ENCODE results near the gene HMGCL.
A peak's percentile ranks its signal among the peaks of the same experiment; 100 is the strongest.

The HMGCL gene

GRCh38 chr1:23800400-23801337, 24.6 kb downstream of the HMGCL start, which contains the start of gene GALE (continued):
- TF ChIP-seq KLF9 (tag by site-specific recombination; IDR thresholded peaks at IDR 0.05; ENCODE audit: low read depth) = peak; percentile 94
- peak; percentile 4; the same call in 1 of the 2 replicates for TF ChIP-seq GLIS1 (tag by site-specific recombination; IDR thresholded peaks at IDR 0.05)
- TF ChIP-seq ZBTB21 (tag by site-specific recombination; IDR thresholded peaks at IDR 0.05) = peak; percentile 69
- peak; percentile 91 for TF ChIP-seq ZNF629 (tag by site-specific recombination; IDR thresholded peaks at IDR 0.05)
- TF ChIP-seq ZNF692 (tag by site-specific recombination; IDR thresholded peaks at IDR 0.05) = peak; percentile 75
- no peak for TF ChIP-seq ZNF239 (tag by site-specific recombination; IDR thresholded peaks at IDR 0.05)
- TF ChIP-seq ZNF76 (tag by site-specific recombination; IDR thresholded peaks at IDR 0.05; ENCODE audit: borderline replicate concordance, low read depth) = peak; percentile 20; the same call in 1 of the 2 replicates

- ChIA-PET CTCF (interaction anchor here (0.7 to 5.6 kb wide), 4 partner anchors 11 to 400 kb away, joined by 3 to 52 read pairs (median 9); no protein-coding TSS in a partner anchor), POLR2A (interaction anchor here (0.5 to 5.5 kb wide), 12 partner anchors 9 to 180 kb away, joined by 3 to 47 read pairs (median 4); partner anchors contain the start of genes HMGCL, LYPLA2, PITHD1 and SRSF10)
- peaks cover 0 to 67% of the 10 kb centered on the region in 2 experiments; a peak in 2 of 3 replicates for H3K36me3 ChIP-seq (ENCODE audit: control insufficient read depth in 2 of 2, insufficient read depth in 1 of 2, low read length in 2 of 2)
- no peak for TF ChIP-seq FEZF1 (tag by site-specific recombination; IDR thresholded peaks at IDR 0.05)
- peak; percentile 18; the same call in 1 of the 2 replicates for TF ChIP-seq HIC1 (tag by site-specific recombination; IDR thresholded peaks at IDR 0.05)
- TF ChIP-seq KLF7 (tag by site-specific recombination; IDR thresholded peaks at IDR 0.05; ENCODE audit: borderline replicate concordance) = no peak
- no peak for TF ChIP-seq YY2 (tag by site-specific recombination; IDR thresholded peaks at IDR 0.05)
- peak; percentile 67 for TF ChIP-seq GLIS2 (tag by site-specific recombination; IDR thresholded peaks at IDR 0.05)
- peak; percentile 63 for TF ChIP-seq ZNF600 (tag by site-specific recombination; IDR thresholded peaks at IDR 0.05)
- TF ChIP-seq ZNF692 (tag by site-specific recombination; IDR thresholded peaks at IDR 0.05) = 0 out of 2 replicates have a peak, but pooled peaks have one; percentile 11
- no peak for TF ChIP-seq WT1 (tag by site-specific recombination; IDR thresholded peaks at IDR 0.05)
- TF ChIP-seq ZNF416 (tag by site-specific recombination; IDR thresholded peaks at IDR 0.05) = no peak
- no peak for TF ChIP-seq ZNF473 (tag by site-specific recombination; IDR thresholded peaks at IDR 0.05)
- no peak for TF ChIP-seq MYNN (tag by site-specific recombination; IDR thresholded peaks at IDR 0.05; ENCODE audit: borderline replicate concordance)
- peak; percentile 26 for TF ChIP-seq PATZ1 (tag by site-specific recombination; IDR thresholded peaks at IDR 0.05)
- TF ChIP-seq ZNF335 (tag by site-specific recombination; conservative IDR thresholded peaks at IDR 0.05) = peak; percentile 51
- H3K4me1 ChIP-seq (ENCODE audit: control insufficient read depth, insufficient read depth, low read length) = peaks cover 3% of the 10 kb centered on the region; the same call in 1 of the 2 replicates
- no peaks in the 10 kb centered on the region for H3K9me3 ChIP-seq (ENCODE audit: control insufficient read depth, insufficient read depth, low read depth, low read length)
- H3K4me3 ChIP-seq (ENCODE audit: low read depth, low read length) = peak overlapping the region; percentile 80
- peak overlapping the region; percentile 59; the same call in 1 of the 2 replicates for H3K27ac ChIP-seq (ENCODE audit: extremely low read depth, low read depth, low read length)
Measured at GRCh38 chr1:23799570-23800399, 25.4 kb downstream of the HMGCL start.

All from HEK293 (cell line).